Aortic smooth muscle cell (primary cell): ENCODE data around the gene SCMH1. TPM values are rescaled to one million over a fixed set of nuclear protein-coding genes. Genes with fewer than 3 reads are reported as not detected.

Experiments used
- total RNA-seq: library from RNA; depleted of rRNA; stranded (reverse); fragments of >200 nt; gene quantifications from 2 replicates; pipeline ENCODE4 v1.2.3, GENCODE V29; 2014

SCMH1 gene
- 8.9 and 14.6 TPM in 2 replicates for total RNA-seq

DNA sequence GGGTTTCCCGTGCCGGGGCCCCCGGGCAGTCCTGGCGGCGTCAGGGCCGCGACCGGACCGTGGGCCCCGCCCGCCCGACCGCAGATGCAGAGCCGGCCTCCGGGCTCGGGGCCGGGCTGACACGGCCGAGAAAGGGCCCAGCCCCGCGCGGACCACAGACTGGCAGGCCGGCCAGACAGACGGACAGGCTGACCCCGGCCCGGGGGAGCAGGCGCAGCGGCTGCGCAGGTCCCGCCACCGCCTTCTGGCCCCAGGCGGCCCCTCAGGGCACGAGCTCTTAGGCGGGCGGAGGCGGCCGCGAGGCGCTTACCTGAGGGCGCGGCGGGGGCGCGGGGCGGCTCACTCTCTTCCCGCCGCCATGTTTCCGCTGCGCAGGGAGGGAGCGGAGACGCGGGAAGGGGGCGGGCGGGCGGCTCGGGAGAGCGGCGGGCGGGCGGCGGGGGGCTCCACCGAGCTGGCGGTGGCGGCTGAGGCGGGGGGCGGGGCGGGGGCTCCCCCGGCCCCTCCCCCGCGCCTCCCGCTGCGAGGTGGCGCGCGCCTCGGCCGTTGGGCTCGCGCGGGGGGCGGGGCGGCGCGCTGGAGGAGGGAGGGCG is at the start of gene SCMH1:
SCMH1 (minus strand) TSS at position 558 of the 593 bp plus-strand sequence. CDS start 56,173 bp downstream, outside the sequence.

DNA sequence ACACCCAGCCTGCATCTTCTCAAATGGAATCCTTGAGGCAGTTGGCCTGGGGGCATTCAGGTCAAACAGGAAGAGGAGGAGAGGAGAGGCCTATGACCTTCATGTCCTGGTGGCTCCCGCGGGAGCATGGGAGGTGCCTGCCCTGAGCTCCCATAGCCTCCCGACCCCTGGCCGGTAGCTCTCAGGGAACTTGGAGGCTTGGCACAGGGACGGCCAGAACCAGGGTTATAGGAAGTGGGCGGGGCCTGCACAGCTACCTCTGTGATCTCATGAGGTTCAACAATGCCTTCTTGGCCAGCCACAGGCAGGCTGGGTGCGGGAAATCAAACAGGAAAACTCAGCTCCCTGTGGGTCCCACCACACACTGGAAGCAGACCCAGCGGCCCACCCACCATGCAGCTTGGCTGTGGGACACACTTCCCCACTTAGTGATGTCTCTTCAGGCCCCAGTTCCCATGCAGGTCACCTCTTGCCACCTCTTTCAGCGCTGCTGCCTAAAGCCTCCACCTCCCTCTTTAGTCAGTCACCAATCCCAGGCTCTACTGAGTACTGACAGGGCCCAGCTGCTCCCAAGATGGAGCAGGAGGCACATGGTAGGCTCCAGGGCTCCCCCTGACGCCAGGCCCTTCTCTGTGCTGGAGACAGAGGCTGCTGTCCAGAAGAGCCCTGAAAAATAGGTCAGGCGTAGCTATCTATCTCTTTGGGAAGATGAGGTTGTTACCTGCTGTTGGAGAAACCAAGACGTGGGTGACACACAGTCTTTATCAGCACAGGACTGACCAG is 220.4 kb downstream of the SCMH1 start, which contains the start of gene SLFNL1:
SLFNL1 (minus strand) TSS at position 200 of the 783 bp plus-strand sequence. CDS start 1,065 bp downstream, outside the sequence.

DNA sequence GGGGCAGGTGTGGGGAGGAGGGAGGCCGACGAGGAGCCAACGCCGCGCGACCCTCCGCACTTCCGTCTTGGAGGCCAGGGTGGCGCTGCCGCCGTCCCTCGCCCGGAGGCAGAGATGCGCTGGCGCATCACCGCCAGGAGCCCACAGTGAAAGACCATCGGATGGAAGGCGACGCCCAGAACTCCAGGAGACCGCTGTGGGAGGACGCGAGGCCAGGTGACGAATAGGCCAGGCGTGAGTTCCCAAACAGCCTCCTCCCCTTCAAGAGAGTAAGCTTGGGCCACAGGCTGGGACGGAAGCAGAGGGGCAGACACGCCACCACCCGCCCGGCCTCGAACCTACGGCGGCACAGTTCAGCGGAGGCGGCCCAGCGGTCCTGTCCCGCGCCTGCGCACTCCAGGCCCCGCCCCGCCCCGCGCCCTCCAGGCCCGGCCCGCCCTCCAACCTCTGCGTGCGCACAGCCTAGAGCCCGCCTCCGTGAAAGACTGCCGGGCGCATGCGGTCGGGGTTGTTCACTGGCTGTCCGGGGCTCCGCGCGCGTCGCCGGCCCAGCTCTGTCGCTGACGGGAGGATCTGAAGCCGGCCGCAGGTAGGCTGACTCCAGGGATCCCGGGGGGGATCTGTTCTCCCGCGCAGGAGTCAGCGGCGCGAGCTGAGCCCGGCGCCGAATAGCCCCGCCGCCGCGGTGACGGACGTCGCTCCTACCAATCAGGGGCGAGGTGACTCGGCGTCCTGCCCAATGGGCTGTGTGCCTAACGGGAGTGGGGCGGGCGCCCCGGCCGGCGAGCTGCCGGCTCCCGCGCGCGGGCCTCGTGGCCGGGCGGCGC is 262.7 kb downstream of the SCMH1 start, which contains the start of gene CTPS1:
CTPS1 (plus strand) TSS at position 456 of the 827 bp plus-strand sequence. CDS start 3,595 bp downstream, outside the sequence.

Other genes with a start within 250 kb of the SCMH1 start
- gene SLFNL1, start 220.6 kb downstream of the SCMH1 start, total RNA-seq, result 0.25 and 0.26 TPM in 2 replicates
- gene FOXO6, start 119.1 kb upstream of the SCMH1 start, total RNA-seq, result 0.06 and 0.13 TPM in 2 replicates
- not detected in 2 replicates for gene EDN2, start 242.4 kb upstream of the SCMH1 start, total RNA-seq